HepG2 (cell line): Measurements from ENCODE around the gene LAMA5. TPM values are rescaled to one million over a fixed set of nuclear protein-coding genes. Genes with fewer than 3 reads are reported as not detected.

Experiments used
- ARHGAP35 ChIP-seq: sonication (generic); formaldehyde crosslinking; IDR thresholded peaks from 2 replicates; pipeline ENCODE4 v1.9.0; 2022; ENCODE audit warnings: mild to moderate bottlenecking, inconsistent platforms, moderate library complexity, missing genetic modification reagents, borderline replicate concordance
- CEBPB ChIP-seq: IDR thresholded peaks from 2 replicates; pipeline ENCODE4 v1.6.1; 2011; ENCODE audit warnings: low read depth, low read length, improper control_type of control experiment, borderline replicate concordance
- CHCHD3 ChIP-seq: sonication (generic); formaldehyde crosslinking; IDR thresholded peaks from 2 replicates; pipeline ENCODE4 v1.8.0; 2022; ENCODE audit warnings: mild to moderate bottlenecking, missing genetic modification reagents, moderate library complexity
- HDAC1 ChIP-seq: sonication (generic); formaldehyde crosslinking; IDR thresholded peaks from 2 replicates; pipeline ENCODE4 v1.5.1; 2020; ENCODE audit warnings: mild to moderate bottlenecking, missing genetic modification reagents
- KMT2A ChIP-seq: sonication (generic); formaldehyde crosslinking; IDR thresholded peaks from 2 replicates; pipeline ENCODE4 v1.4.0; 2020; ENCODE audit warnings: missing genetic modification reagents
- POGK ChIP-seq: sonication (generic); formaldehyde crosslinking; conservative IDR thresholded peaks from 2 replicates; pipeline ENCODE4 v1.8.0; 2022; ENCODE audit warnings: mild to moderate bottlenecking, moderate library complexity, missing genetic modification reagents
- POLR2A ChIP-seq, 2 experiments: IDR thresholded peaks; 2 replicates each; pipeline ENCODE4 v1.6.1; 2011; ENCODE audit warnings: low read depth in 2 of 2, low read length in 2 of 2, mild to moderate bottlenecking in 1 of 2, moderate library complexity in 1 of 2; ENCODE audit not compliant: insufficient read depth in 1 of 2
- POLR2AphosphoS5 ChIP-seq: IDR thresholded peaks from 2 replicates; pipeline ENCODE4 v1.6.1; 2012; ENCODE audit warnings: low read depth, low read length
- SALL1 ChIP-seq: sonication (generic); formaldehyde crosslinking; IDR thresholded peaks from 2 replicates; pipeline ENCODE4 v1.8.0; 2022; ENCODE audit warnings: mild to moderate bottlenecking, missing genetic modification reagents
- THAP9 ChIP-seq: sonication (generic); formaldehyde crosslinking; IDR thresholded peaks from 2 replicates; pipeline ENCODE4; 2020; ENCODE audit warnings: missing genetic modification reagents, mild to moderate bottlenecking, borderline replicate concordance
- ZC3H13 ChIP-seq: sonication (generic); formaldehyde crosslinking; IDR thresholded peaks from 2 replicates; pipeline ENCODE4 v1.8.1; 2023; ENCODE audit warnings: mild to moderate bottlenecking, missing genetic modification reagents, moderate library complexity
- ZIK1 ChIP-seq: sonication (generic); formaldehyde crosslinking; IDR thresholded peaks from 2 replicates; pipeline ENCODE4 v1.5.0; 2020; ENCODE audit warnings: mild to moderate bottlenecking, low read depth, missing genetic modification reagents, borderline replicate concordance
- ZNF407 ChIP-seq: sonication (generic); formaldehyde crosslinking; IDR thresholded peaks from one replicate; pipeline ENCODE4 v1.5.1; 2020; ENCODE audit warnings: mild to moderate bottlenecking, missing genetic modification reagents; ENCODE audit errors: not compliant biosample characterization
- ZNF652 ChIP-seq: IDR thresholded peaks from 2 replicates; pipeline ENCODE4 v1.6.1; 2016; ENCODE audit warnings: low read depth, borderline replicate concordance
- ZNF747 ChIP-seq: sonication (generic); formaldehyde crosslinking; IDR thresholded peaks from 2 replicates; pipeline ENCODE4 v1.8.1; 2023; ENCODE audit warnings: missing genetic modification reagents, mild to moderate bottlenecking, borderline replicate concordance
- polyA plus RNA-seq, 8 experiments: library from polyadenylated mRNA; depleted of rRNA in 3 of 8; stranded (reverse) in 7 of 8; unstranded in 1 of 8; fragments of >200 nt; fragmentation: Illumina TruSeq in 4 of 8; extraction: Trizol in 4 of 8; gene quantifications; 2 replicates each; pipeline versions ENCODE4 v1.2.1 to v1.2.3, GENCODE V29; 2011 to 2016; ENCODE audit warnings: low read depth in 4 of 8, missing spikeins in 1 of 8, mixed read lengths in 1 of 8; ENCODE audit not compliant: insufficient read depth in 1 of 8
- total RNA-seq, 5 experiments: library from RNA; depleted of rRNA; stranded (reverse); fragments of >200 nt; fragmentation: Illumina TruSeq; extraction: Trizol; gene quantifications; 2 replicates each; pipeline ENCODE4 v1.2.3, GENCODE V29; 2016; ENCODE audit warnings: low read depth in 1 of 5

The LAMA5 gene
- total and polyA plus RNA-seq, 2 of the 13 experiments (the other 11 are each of a cell fraction or from before 2014, with no cell fraction given) = 21.0 to 44.7 TPM

GRCh38 chr20:62370807-62371587 lies 3.9 kb upstream of the LAMA5 start (continued):
- TF ChIP-seq THAP9 (CRISPR knock-in tag) = peak; percentile 66
- peak; percentile 50 for TF ChIP-seq ZC3H13 (CRISPR knock-in tag)
- no peak for TF ChIP-seq ARHGAP35
- TF ChIP-seq ZNF407 (CRISPR knock-in tag) = no peak
- TF ChIP-seq POGK (CRISPR knock-in tag) = peak; percentile 83
- TF ChIP-seq ZNF747 (CRISPR knock-in tag) = 0 out of 2 replicates have a peak, but pooled peaks have one; percentile 25
- no peak for TF ChIP-seq CHCHD3 (CRISPR knock-in tag)
- 0 out of 2 replicates have a peak, but pooled peaks have one; percentile 57 for TF ChIP-seq KMT2A (CRISPR knock-in tag)
- TF ChIP-seq ZIK1 (CRISPR knock-in tag) = peak; percentile 39; the same call in 1 of the 2 replicates
- TF ChIP-seq POLR2AphosphoS5 = peak; percentile 61
- no peak for TF ChIP-seq CEBPB
- TF ChIP-seq ZNF652 (CRISPR knock-in tag) = peak; percentile 3; the same call in 1 of the 2 replicates
- TF ChIP-seq HDAC1 (CRISPR knock-in tag) = peak; percentile 96
- TF ChIP-seq SALL1 (CRISPR knock-in tag) = peak; percentile 78; the same call in 1 of the 2 replicates
- TF ChIP-seq POLR2A (IDR thresholded peaks at IDR 0.05; ENCODE audit: insufficient read depth in 1 of 2, low read depth in 2 of 2, low read length in 2 of 2) = peak in 1 of 2 experiments; percentile 77; a peak in 2 of 4 replicates
